Fibroblast of pulmonary artery (primary cell): ENCODE results near the gene TMEM190.

Experiments
- DNase-seq: peaks from one replicate; pipeline ENCODE4 v3.0.0-alpha.2; 2010; ENCODE audit warnings: low read depth
- H3K4me3 ChIP-seq: replicated peaks from 2 replicates; pipeline ENCODE4 v1.5.1; 2011; ENCODE audit warnings: low read depth, mild to moderate bottlenecking, control low read depth, low read length, moderate library complexity
- TF ChIP-seq, protein P1 (sequence below): IDR thresholded peaks from 2 replicates; pipeline ENCODE4 v1.5.1; 2011; ENCODE audit warnings: mild to moderate bottlenecking, control low read depth, low read length, inconsistent platforms; ENCODE audit errors: missing control alignments

The TMEM190 gene

DNA sequence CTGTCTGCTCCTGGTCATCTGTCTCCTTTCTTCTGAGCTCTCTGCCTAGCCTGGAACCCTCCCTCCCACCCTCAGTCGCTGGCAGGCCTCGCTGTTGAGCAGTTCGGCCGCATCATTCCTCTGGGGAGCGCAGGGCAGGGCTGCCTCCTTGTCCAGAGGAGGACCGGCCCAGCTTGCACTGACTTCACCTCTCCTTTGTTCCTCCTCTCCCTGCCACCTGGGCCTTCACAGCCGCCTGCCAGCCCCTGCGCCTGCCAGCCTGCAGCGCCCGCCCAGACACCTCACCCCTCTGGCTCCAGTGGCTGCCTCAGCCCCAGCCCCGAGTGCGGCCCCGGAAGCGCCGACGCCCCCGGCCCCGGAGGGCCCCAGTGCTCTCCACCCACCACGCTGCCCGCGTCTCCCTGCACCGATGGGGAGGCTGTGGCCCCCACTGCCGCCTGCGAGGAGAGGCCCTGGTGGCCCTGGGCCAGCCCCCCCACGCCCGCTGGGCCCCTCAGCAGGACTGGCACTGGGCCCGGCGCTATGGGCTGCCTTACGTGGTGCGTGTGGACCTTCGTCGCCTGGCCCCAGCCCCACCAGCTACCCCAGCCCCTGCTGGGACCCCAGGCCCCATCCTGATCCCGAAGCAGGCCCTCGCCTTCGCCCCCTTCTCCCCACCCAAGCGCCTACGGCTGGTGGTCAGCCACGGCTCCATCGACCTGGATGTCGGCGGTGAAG lies 29.7 kb upstream of the TMEM190 start:
- H3K4me3 ChIP-seq = no peak overlapping the region
- no peak for DNase-seq
- TF ChIP-seq, protein P1, sequence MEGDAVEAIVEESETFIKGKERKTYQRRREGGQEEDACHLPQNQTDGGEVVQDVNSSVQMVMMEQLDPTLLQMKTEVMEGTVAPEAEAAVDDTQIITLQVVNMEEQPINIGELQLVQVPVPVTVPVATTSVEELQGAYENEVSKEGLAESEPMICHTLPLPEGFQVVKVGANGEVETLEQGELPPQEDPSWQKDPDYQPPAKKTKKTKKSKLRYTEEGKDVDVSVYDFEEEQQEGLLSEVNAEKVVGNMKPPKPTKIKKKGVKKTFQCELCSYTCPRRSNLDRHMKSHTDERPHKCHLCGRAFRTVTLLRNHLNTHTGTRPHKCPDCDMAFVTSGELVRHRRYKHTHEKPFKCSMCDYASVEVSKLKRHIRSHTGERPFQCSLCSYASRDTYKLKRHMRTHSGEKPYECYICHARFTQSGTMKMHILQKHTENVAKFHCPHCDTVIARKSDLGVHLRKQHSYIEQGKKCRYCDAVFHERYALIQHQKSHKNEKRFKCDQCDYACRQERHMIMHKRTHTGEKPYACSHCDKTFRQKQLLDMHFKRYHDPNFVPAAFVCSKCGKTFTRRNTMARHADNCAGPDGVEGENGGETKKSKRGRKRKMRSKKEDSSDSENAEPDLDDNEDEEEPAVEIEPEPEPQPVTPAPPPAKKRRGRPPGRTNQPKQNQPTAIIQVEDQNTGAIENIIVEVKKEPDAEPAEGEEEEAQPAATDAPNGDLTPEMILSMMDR = no peak

DNA sequence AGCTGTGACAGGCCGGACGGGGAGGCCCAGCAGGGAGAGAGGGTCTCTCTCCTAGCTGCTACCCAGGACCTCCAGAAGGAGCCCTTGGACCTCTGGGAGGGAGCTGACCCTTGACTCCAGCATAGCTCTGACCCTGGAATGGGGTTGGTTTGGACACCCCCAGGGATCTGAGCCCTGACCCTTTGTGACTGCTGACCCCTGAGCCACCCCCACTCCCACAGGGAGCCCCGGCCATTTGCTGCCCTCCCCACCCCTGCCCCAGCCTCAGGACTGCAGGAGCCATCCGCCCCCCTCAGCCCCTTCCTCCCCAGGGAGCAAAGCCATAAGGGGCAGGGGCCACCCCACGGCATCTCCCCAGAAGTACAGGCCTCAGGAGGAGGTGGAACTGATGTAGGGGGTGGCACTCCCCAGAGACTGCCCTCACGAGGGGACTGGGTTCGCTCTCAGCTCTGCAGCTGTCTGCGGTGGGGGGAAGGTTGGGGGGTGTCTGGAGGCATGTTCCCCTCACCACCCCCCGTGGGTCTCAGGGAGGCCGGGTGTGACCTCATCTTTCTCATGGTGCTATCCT lies 29.1 kb upstream of the TMEM190 start:
- DNase-seq = no peak
- no peak overlapping the region for H3K4me3 ChIP-seq
- TF ChIP-seq, protein P1 = no peak

- no peak overlapping the region for H3K4me3 ChIP-seq
- TF ChIP-seq, protein P1 = no peak
- no peak for DNase-seq
Observed at GRCh38 chr19:55348317-55349034, 28.1 kb upstream of the TMEM190 start.

DNA sequence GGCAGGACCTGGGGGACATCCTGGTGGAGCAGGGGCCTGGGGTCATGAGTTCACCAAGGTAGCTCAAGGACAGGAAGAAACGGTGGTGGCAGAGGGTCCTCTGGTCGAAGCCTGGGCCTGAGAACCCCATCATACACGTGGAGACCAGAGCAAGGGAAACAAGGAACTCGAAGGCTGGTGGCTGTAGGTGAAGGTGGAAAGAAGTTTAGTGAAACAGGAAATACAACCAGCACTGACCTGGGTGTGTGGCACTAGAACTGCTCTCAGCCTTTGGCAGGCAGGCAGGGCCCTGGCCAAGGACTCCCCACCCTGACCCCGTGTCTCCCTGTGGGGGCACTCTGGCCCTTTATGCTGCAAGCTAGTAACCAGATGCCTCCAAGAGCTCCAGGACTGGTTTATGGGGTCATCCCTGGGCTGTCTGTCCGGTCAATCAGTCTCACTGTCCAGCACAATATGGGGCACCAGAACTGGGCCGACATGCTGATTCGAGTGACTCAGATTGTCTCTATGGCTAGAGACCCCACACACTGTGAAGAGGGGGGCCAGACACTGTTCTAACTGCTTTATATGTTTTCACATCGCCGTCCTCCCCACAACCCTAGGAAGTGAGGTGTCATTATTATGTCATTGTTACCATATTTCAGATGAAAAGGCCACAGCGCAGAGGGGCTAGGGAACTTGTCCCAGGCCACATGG lies 25.9 kb upstream of the TMEM190 start:
- no peak for DNase-seq
- no peak overlapping the region for H3K4me3 ChIP-seq
- TF ChIP-seq, protein P1 = no peak

- no peak overlapping the region for H3K4me3 ChIP-seq
- TF ChIP-seq, protein P1 = no peak
- DNase-seq = no peak
Observed at GRCh38 chr19:55352040-55352439, 24.6 kb upstream of the TMEM190 start.

GRCh38 chr19:55352549-55353145 lies 24.0 kb upstream of the TMEM190 start:
- TF ChIP-seq, protein P1 = no peak
- no peak overlapping the region for H3K4me3 ChIP-seq
- DNase-seq = no peak
